Hepatocyte (in vitro differentiated cells): Measurements from ENCODE around the gene S100A7.

Experiments used
- EZH2 ChIP-seq: fragments of 200-600 bp; sonication (generic); IDR thresholded peaks from 2 replicates; pipeline ENCODE4 v1.6.1; 2016; ENCODE audit warnings: antibody characterized with exemption, mild to moderate bottlenecking, borderline replicate concordance
- TF ChIP-seq, protein P1 (sequence below): fragments of 200-600 bp; sonication (generic); IDR thresholded peaks from 2 replicates; pipeline ENCODE4 v1.5.1; 2016; ENCODE audit warnings: antibody characterized with exemption, mild to moderate bottlenecking; ENCODE audit not compliant: poor library complexity

DNA sequence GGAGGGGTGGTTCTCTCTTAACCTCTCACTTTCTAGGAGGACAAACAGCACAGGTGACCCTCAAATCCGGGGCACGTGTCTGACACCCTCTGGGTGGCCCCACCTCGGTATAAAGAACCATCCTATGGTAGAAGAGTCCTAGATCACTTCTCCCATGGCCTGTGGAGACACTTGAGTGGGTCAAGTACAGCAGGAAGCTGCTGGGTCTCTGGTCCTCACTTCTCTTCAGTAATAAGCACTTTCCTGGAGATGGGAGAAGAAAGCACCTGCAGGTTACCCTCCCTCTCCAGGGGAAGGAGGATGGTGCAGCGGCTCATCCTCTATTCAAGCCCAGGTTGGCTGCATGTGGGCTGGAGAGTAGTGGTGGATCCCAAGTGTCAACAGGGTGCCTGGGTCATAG, 17.0 kb downstream of the S100A7 start:
- TF ChIP-seq, protein P1, sequence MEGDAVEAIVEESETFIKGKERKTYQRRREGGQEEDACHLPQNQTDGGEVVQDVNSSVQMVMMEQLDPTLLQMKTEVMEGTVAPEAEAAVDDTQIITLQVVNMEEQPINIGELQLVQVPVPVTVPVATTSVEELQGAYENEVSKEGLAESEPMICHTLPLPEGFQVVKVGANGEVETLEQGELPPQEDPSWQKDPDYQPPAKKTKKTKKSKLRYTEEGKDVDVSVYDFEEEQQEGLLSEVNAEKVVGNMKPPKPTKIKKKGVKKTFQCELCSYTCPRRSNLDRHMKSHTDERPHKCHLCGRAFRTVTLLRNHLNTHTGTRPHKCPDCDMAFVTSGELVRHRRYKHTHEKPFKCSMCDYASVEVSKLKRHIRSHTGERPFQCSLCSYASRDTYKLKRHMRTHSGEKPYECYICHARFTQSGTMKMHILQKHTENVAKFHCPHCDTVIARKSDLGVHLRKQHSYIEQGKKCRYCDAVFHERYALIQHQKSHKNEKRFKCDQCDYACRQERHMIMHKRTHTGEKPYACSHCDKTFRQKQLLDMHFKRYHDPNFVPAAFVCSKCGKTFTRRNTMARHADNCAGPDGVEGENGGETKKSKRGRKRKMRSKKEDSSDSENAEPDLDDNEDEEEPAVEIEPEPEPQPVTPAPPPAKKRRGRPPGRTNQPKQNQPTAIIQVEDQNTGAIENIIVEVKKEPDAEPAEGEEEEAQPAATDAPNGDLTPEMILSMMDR = no peak
- TF ChIP-seq EZH2 = no peak
